ENCODE data around the gene RASSF7.

- no peak for TF ChIP-seq RAD21 (IDR thresholded peaks at IDR 0.05; ENCODE audit: low read length)
- no peak for TF ChIP-seq POLR2AphosphoS5 (IDR thresholded peaks at IDR 0.05; ENCODE audit: low read depth, low read length)
- TF ChIP-seq, protein P1, sequence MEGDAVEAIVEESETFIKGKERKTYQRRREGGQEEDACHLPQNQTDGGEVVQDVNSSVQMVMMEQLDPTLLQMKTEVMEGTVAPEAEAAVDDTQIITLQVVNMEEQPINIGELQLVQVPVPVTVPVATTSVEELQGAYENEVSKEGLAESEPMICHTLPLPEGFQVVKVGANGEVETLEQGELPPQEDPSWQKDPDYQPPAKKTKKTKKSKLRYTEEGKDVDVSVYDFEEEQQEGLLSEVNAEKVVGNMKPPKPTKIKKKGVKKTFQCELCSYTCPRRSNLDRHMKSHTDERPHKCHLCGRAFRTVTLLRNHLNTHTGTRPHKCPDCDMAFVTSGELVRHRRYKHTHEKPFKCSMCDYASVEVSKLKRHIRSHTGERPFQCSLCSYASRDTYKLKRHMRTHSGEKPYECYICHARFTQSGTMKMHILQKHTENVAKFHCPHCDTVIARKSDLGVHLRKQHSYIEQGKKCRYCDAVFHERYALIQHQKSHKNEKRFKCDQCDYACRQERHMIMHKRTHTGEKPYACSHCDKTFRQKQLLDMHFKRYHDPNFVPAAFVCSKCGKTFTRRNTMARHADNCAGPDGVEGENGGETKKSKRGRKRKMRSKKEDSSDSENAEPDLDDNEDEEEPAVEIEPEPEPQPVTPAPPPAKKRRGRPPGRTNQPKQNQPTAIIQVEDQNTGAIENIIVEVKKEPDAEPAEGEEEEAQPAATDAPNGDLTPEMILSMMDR (IDR thresholded peaks at IDR 0.05): no peak
- no peak for TF ChIP-seq SMC3 (IDR thresholded peaks at IDR 0.05; ENCODE audit: low read depth, low read length)
- TF ChIP-seq FOXM1 (IDR thresholded peaks at IDR 0.05; ENCODE audit: low read depth): no peak
- no peak for TF ChIP-seq RCOR1 (IDR thresholded peaks at IDR 0.05; ENCODE audit: low read length)
- no peak for TF ChIP-seq MEF2A (IDR thresholded peaks at IDR 0.05; ENCODE audit: borderline replicate concordance, low read depth)
- no peak for TF ChIP-seq GABPA (IDR thresholded peaks at IDR 0.05; ENCODE audit: low read depth)
- TF ChIP-seq ZBTB33 (IDR thresholded peaks at IDR 0.05; ENCODE audit: borderline replicate concordance, low read depth): no peak
- no peak for TF ChIP-seq RFX5 (IDR thresholded peaks at IDR 0.05; ENCODE audit: low read length)
- no peak for TF ChIP-seq TAF1 (IDR thresholded peaks at IDR 0.05; ENCODE audit: borderline replicate concordance, low read depth, low read length)
- TF ChIP-seq JUND (IDR thresholded peaks at IDR 0.05): no peak
- no peak for TF ChIP-seq FOXJ3 (CRISPR knock-in tag; IDR thresholded peaks at IDR 0.05)
- no peak for TF ChIP-seq TCF12 (IDR thresholded peaks at IDR 0.05)
Measured at GRCh38 chr11:538431-539051, 22.2 kb upstream of the RASSF7 start.
